K562 (cell line): ENCODE results near the gene SGO1. TPM values are rescaled to one million over a fixed set of nuclear protein-coding genes. Genes with fewer than 3 reads are reported as not detected.

ENCODE experiments used
- FOXJ2 ChIP-seq: fragments of 200-800 bp; sonication (Bioruptor generic); IDR thresholded peaks from 2 replicates; pipeline ENCODE4 v1.6.1; 2016; ENCODE audit warnings: missing genetic modification characterization, missing compliant biosample characterization
- NFE2 ChIP-seq: IDR thresholded peaks from 2 replicates; pipeline ENCODE4 v1.6.1; 2014; ENCODE audit warnings: antibody characterized with exemption, low read depth
- NR2C2 ChIP-seq, 2 experiments: fragments of 200-800 bp in 1 of 2; sonication (Bioruptor generic) in 1 of 2; sonication (generic) in 1 of 2; formaldehyde crosslinking in 1 of 2; IDR thresholded peaks; 2 replicates each; pipeline versions ENCODE4 v1.6.1 to v1.8.0; 2016 to 2022; ENCODE audit warnings: mild to moderate bottlenecking in 1 of 2, missing compliant biosample characterization in 1 of 2, missing genetic modification characterization in 1 of 2, missing genetic modification reagents in 1 of 2
- SRSF1 ChIP-seq: fragments of 200-400 bp; formaldehyde crosslinking; IDR thresholded peaks from 2 replicates; pipeline ENCODE4 v1.6.1; 2017; ENCODE audit warnings: mild to moderate bottlenecking, low read depth, low read length, moderate library complexity
- ZNF197 ChIP-seq: fragments of 200-800 bp; sonication (Bioruptor generic); IDR thresholded peaks from 2 replicates; pipeline ENCODE4 v1.6.1; 2016; ENCODE audit warnings: low read depth, missing genetic modification characterization, missing compliant biosample characterization
- ZNF77 ChIP-seq: fragments of 250-450 bp; sonication (Bioruptor Pico); IDR thresholded peaks from 2 replicates; pipeline ENCODE4 v1.5.0; 2020
- polyA plus RNA-seq, 8 experiments: library from polyadenylated mRNA; depleted of rRNA in 4 of 8; stranded (reverse) in 5 of 8; unstranded in 3 of 8; fragments of >200 nt; fragmentation: Nextera tagmentation in 2 of 8; fragmentation: Illumina TruSeq in 1 of 8; extraction: Ambion mirVana in 2 of 8; extraction: Trizol in 1 of 8; gene quantifications; 2 replicates each; pipeline versions ENCODE4 v1.2.1 to v1.2.3, GENCODE V29; 2011 to 2014; ENCODE audit warnings: inconsistent platforms in 1 of 8, missing spikeins in 1 of 8
- total RNA-seq, 7 experiments: library from RNA; depleted of rRNA in 6 of 7; stranded (reverse); fragments of >200 nt in 6 of 7; fragmentation: Illumina TruSeq in 2 of 7; extraction: Trizol in 2 of 7; gene quantifications; 2 replicates each; pipeline versions ENCODE4 v1.2.1 to v1.2.3, GENCODE V29; 2011 to 2021; ENCODE audit warnings: low replicate concordance in 1 of 7
- TF ChIP-seq, protein P1 (sequence below), 2 experiments: fragments of 450-650 bp; formaldehyde crosslinking in 1 of 2; IDR thresholded peaks; 2 replicates each; pipeline versions ENCODE4 v1.4.0 to v1.6.1; 2014 to 2020; ENCODE audit warnings: mild to moderate bottlenecking in 2 of 2, borderline replicate concordance in 1 of 2, low read depth in 1 of 2
- TF ChIP-seq, protein P2 (sequence below): fragments of 450-650 bp; formaldehyde crosslinking; IDR thresholded peaks from 2 replicates; pipeline ENCODE4 v1.4.0; 2020; ENCODE audit warnings: mild to moderate bottlenecking, moderate library complexity
- TF ChIP-seq, protein P3 (sequence below), 3 experiments: IDR thresholded peaks in 2 of 3; conservative IDR thresholded peaks in 1 of 3; 2 replicates each; pipeline ENCODE4 v1.5.1; 2011 to 2012; ENCODE audit warnings: low read length in 3 of 3, mild to moderate bottlenecking in 3 of 3, control low read depth in 2 of 3, improper control_type of control experiment in 1 of 3, inconsistent platforms in 1 of 3, low read depth in 1 of 3, mixed read lengths in 1 of 3, moderate library complexity in 1 of 3; ENCODE audit not compliant: insufficient read depth in 2 of 3

Gene SGO1
- total and polyA plus RNA-seq, 9 of the 15 experiments (the other 6 are each of a cell fraction or from before 2014, with no cell fraction given), result 13.7 to 57.3 (median 28.2) TPM

DNA sequence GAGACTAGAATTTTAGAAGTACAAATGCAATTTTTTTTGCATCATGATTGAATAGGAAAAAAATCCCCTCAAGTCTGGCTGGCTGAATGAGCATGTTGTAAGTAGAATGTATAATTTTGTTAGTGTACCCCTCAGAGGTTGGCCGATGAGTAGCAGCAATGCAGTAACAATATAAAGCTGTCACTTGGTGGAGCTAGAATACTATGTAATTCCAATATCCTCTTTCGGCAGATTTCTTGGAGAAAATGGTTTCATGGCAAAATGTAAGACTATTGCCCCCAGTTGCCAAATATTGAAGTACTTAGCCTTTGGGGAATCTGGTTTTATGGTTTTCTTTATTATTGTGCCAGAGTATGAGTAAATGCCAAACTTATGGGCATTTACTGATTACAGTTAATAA, 39.8 kb upstream of the SGO1 start (continued):
- TF ChIP-seq, protein P1, sequence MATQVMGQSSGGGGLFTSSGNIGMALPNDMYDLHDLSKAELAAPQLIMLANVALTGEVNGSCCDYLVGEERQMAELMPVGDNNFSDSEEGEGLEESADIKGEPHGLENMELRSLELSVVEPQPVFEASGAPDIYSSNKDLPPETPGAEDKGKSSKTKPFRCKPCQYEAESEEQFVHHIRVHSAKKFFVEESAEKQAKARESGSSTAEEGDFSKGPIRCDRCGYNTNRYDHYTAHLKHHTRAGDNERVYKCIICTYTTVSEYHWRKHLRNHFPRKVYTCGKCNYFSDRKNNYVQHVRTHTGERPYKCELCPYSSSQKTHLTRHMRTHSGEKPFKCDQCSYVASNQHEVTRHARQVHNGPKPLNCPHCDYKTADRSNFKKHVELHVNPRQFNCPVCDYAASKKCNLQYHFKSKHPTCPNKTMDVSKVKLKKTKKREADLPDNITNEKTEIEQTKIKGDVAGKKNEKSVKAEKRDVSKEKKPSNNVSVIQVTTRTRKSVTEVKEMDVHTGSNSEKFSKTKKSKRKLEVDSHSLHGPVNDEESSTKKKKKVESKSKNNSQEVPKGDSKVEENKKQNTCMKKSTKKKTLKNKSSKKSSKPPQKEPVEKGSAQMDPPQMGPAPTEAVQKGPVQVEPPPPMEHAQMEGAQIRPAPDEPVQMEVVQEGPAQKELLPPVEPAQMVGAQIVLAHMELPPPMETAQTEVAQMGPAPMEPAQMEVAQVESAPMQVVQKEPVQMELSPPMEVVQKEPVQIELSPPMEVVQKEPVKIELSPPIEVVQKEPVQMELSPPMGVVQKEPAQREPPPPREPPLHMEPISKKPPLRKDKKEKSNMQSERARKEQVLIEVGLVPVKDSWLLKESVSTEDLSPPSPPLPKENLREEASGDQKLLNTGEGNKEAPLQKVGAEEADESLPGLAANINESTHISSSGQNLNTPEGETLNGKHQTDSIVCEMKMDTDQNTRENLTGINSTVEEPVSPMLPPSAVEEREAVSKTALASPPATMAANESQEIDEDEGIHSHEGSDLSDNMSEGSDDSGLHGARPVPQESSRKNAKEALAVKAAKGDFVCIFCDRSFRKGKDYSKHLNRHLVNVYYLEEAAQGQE (IDR thresholded peaks at IDR 0.05; ENCODE audit: borderline replicate concordance), result peak; percentile 84
- TF ChIP-seq, protein P1 (CRISPR knock-in tag; IDR thresholded peaks at IDR 0.05; ENCODE audit: low read depth), result no peak
- TF ChIP-seq FOXJ2 (0 out of 2 replicates have a peak, but pooled peaks have one; percentile 30), NFE2 (0 out of 2 replicates have a peak, but pooled peaks have one; percentile 7), NR2C2 (CRISPR knock-in tag; IDR thresholded peaks at IDR 0.05) (no peak), NR2C2 (tag; IDR thresholded peaks at IDR 0.05) (no peak), ZNF197 (CRISPR knock-in tag) (no peak), SRSF1 (no peak), ZNF77 (CRISPR knock-in tag) (no peak)
- TF ChIP-seq, protein P2, sequence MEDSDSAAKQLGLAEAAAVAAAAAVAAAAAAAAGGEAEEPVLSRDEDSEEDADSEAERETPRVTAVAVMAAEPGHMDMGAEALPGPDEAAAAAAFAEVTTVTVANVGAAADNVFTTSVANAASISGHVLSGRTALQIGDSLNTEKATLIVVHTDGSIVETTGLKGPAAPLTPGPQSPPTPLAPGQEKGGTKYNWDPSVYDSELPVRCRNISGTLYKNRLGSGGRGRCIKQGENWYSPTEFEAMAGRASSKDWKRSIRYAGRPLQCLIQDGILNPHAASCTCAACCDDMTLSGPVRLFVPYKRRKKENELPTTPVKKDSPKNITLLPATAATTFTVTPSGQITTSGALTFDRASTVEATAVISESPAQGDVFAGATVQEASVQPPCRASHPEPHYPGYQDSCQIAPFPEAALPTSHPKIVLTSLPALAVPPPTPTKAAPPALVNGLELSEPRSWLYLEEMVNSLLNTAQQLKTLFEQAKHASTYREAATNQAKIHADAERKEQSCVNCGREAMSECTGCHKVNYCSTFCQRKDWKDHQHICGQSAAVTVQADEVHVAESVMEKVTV (CRISPR knock-in tag), result peak; percentile 84
- TF ChIP-seq, protein P3, sequence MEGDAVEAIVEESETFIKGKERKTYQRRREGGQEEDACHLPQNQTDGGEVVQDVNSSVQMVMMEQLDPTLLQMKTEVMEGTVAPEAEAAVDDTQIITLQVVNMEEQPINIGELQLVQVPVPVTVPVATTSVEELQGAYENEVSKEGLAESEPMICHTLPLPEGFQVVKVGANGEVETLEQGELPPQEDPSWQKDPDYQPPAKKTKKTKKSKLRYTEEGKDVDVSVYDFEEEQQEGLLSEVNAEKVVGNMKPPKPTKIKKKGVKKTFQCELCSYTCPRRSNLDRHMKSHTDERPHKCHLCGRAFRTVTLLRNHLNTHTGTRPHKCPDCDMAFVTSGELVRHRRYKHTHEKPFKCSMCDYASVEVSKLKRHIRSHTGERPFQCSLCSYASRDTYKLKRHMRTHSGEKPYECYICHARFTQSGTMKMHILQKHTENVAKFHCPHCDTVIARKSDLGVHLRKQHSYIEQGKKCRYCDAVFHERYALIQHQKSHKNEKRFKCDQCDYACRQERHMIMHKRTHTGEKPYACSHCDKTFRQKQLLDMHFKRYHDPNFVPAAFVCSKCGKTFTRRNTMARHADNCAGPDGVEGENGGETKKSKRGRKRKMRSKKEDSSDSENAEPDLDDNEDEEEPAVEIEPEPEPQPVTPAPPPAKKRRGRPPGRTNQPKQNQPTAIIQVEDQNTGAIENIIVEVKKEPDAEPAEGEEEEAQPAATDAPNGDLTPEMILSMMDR (IDR thresholded peaks at IDR 0.05 in 2 of 3, conservative IDR thresholded peaks at IDR 0.05 in 1 of 3; ENCODE audit: insufficient read depth in 2 of 3, low read depth in 1 of 3, low read length in 3 of 3), result peak; percentile 81 to 96 (median 85)
